Dermis blood vessel endothelial cell (primary cell): ENCODE measurements around the gene MLLT1. TPM values are rescaled to one million over a fixed set of nuclear protein-coding genes. Genes with fewer than 3 reads are reported as not detected.

ENCODE experiments used
- DNase-seq: peaks from one replicate; pipeline ENCODE4 v3.0.0; 2010
- total RNA-seq: library from RNA; depleted of rRNA; stranded (reverse); fragments of >200 nt; gene quantifications from 2 replicates; pipeline ENCODE4 v1.2.3, GENCODE V29; 2014

MLLT1 gene
- total RNA-seq, 1 donor from 2014 or later: 5.1 TPM

DNA sequence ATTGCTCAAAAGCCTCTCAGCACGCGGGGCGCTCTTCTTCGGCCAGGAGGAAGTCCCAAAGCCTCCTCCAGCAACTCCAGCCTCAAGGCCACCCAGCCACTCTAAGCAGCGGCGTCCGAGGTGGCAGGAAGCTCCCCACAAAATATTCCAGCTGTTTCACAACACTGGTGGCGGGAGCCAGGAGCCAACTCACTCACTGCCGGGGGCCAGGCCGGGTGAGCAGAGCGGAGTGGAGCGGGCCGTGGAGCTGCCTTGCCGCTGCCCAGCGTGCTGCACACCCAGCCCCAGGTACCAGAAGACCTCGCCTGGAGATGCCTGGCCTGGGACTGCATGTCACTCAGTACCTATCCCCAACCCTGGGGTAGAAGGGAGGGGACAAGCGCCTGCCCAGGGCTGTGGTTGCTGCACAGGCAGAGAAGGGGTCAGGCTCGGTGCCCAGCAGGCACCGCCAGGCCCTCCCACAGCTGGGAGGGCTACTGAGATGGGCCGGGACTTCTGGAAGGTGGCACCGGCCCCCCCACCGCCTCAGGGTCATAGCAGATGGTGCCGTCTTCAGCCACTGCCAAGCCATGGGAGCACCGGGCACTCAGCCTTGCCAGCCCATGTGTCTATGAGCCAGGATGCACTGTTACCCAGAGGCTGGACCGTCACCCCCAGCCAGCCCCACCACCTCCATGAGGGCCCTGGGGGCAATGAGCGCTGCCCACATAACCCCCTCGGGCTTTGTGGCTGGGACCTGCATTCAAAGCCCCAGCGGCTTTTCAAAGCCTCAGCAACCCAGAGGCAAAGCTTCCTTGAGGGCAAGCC is 59.2 kb downstream of the MLLT1 start:
- no peak for DNase-seq

DNA sequence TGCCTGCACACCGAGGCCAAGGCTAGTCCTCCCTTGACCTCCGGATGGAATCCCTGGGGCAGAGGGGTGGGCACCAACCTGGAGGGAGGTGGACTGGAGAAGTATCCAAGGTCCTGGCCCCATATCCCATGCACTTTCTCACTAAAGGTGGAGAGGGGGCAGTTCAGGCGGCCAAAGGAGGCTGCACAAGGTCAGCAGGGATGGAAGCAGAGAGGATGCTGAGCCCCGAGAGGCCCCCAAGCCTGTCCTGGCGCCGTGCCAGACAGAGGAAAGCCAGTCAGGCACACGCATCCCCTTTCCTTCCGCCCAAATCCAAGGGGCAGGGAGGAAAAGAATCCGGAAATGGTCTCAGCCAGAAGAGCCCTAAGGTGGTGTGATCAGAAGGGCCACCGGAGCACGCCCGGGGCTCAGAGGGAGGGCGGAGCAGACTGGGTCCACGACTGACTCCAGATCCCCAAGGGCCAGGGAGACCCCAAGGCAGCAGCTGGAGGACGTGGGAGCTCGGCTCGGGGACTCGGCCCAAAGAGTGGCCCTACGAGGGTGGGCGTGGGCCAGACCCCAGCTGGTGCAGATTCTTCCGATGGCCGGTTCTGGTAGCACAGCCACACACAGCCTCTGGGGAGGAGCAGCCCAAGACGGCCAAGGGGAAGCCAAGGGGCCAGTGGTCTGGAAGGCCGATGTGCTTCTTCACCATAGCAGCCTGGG is 60.0 kb downstream of the MLLT1 start:
- peak; percentile 65 for DNase-seq

- DNase-seq: no peak
Measured at GRCh38 chr19:6219147-6219525, 60.6 kb downstream of the MLLT1 start.

DNA sequence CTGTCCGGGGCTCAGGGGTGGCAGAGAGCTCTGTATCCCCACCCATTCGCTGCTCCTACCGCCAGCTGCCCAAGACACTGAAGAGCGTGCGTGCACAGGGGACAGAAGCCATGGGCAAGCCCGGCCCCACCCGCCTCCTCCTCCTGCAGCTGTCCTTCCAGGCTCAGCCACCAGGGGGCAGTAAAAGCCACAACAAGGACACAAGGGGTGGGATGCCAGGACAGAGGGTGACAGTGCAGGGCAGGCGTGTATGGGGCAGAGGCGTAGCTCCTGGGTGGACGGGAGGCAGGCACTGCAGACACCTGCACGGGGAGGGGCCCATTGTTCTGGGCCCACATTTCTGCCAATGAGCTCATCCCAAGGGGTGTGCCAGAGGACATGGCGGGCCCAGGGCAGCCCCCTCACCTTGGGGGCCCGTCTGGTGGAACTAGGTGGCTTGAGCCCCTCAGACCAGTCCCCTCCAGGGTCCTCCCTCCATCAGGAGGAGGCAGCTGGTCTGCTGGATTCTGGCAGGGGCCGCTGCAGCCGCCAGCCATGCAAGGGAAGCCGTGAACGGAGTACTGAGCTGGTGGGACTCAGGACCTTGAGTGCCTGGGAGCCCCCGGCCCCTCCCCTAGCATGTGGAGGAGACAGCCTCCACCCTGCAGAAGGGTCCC is 61.2 kb downstream of the MLLT1 start:
- DNase-seq: peak; percentile 91

GRCh38 chr19:6217752-6218334 is 61.9 kb downstream of the MLLT1 start:
- no peak for DNase-seq

DNA sequence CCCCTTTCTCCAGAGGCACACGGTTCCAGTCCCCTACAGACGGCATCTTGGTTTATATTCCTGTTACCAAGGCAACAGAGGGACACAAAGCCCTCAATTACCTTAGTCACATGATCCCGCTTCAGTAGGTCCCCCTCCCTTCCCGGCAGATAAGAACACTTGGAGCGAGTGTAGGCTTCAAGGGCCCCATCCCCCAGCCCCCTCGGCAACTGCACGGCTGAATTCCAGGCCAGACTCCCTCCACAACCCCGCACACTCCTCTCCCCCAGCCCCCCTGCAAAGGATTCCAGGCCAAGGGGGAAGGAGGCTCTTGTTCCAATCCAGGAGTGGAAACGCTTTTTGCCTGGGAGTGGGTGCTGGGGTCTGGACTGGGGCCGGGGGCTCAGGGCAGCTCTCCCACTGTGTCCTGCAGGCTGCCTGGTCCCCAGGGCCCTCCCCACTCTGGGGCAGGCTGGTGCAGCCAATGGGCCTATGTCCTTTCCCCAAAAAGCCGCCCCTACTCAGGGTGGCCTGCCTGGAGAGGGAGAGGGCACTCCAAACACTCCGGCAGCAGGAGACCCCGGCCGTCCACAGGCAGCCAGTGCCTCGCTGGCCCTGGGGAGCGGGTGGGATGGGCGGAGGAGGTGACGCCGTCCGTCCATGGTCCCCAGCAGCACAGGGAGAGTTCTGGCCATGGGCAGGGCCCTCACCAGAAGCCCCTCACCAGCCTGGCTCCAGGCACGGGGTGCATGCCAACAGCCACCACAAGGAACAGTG is 62.6 kb downstream of the MLLT1 start:
- no peak for DNase-seq

- no peak for DNase-seq
Measured at GRCh38 chr19:6216236-6216995, 63.4 kb downstream of the MLLT1 start.

GRCh38 chr19:6215701-6216235 is 64.0 kb downstream of the MLLT1 start:
- DNase-seq: no peak

DNA sequence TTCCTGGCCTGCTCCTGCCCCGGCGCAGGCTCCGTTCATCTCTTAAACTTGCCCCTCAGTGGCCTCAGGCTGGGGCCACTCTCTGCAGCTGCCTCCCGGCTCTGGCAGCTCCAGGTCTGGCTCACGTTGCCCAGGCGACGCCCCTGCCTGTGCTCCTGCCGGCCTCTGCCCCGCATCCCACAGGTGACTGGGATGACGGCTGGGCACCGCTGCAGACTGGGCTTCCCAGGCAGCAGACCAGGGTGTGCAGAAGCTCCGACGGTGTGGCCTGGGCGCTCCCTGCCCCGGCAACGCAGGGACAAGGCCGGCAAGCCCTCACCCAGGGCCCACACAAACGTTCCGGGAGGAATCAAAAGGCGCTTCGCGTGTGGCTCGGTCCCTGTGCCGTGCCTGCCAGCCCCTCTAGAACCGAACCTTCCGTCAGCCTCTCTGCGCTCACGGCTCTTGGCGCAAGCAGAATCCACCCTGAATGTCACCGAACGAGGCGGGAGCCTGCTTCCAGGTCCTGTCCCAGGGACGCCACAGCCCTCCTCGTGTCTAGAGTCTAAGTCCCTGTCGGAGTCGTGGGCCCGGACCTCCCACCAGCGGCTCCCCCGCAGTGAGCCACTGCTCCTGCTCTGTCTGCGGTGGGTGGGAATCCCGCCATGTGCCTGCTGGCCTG is 64.8 kb downstream of the MLLT1 start:
- DNase-seq: no peak

- DNase-seq: no peak
Measured at GRCh38 chr19:6213696-6214641, 65.8 kb downstream of the MLLT1 start.

GRCh38 chr19:6213266-6213595 is 66.5 kb downstream of the MLLT1 start:
- DNase-seq: no peak

DNA sequence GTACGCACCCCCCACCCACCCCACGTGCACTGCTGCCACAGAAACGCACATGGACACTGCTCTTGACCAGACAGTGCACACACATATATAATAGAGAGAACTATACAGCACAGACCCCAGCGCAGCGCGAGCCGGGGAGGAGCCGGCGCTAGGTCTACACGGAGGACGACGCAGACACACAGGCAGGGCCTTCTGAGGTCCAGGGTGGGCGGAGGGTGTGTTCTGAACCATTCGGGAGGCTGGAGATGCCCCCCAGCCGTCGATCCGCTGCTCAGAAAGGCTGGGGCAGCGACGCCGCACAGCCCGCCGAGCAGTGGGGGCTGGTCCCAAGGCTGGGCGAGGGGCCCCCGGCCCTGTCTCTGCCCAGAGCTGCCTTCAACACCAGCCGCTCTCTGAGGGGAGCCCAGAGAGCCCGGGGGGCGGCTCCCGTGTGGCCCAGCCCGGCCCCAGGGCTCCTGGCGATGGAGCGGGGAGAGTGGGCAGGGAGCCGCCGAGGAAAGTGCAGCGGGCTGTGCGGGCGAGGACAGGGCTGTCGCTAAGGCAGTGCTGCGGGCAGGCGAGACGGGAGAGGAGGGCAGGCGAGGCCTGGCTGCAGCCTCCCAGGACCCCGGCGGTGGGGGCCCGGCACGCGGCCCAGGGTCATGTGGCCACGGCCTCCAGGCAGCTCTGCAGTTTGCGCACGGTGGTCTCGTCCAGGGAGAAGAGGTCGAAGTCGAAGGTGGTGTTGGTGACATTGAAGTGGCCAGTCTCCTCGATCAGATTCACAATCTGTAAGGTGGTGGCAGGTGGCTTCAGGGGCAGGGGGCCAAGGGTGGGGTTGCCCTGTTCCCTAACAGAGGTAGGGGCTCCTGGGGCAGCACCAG is 67.1 kb downstream of the MLLT1 start:
- no peak for DNase-seq

DNA sequence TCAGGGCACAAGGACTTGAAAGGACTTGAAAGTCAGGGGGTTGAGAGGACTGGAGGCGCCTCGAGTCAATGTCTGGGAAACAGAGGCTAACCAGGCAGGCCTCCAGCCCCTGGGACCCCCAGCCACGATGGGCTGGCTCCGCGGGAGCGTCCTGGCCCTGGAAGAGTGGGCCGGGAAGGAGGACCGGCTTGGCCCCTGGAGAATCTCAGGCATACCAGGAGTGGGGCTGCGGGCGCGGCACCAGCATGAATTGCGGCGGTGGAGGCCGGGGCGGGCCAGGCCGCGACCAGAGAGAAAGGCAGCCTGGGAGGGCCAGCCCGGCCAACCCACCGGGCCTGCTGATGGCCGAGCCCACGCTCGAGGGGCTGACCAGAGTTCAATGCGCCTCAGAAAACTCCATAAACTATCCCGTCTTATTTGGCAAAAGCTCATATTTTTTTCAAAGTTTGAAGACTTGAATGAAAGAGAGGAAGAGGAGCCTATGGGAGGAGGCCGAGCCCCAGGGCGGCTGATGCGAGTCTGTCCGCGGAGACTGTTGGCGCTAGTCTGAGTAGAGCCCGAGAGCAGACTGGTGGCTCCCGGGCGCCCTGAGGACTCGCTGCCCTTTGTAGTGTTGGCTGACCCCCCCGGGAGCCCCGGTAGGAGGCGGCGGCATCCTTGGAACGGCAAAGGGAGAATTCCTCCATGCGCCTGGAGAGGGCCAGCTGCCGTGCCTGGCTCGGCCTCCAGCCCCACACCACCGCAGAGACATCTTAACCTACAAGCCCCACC is 68.0 kb downstream of the MLLT1 start:
- DNase-seq: no peak

- DNase-seq: peak; percentile 18
Measured at GRCh38 chr19:6210721-6211600, 68.8 kb downstream of the MLLT1 start.

GRCh38 chr19:6210091-6210490 is 69.7 kb downstream of the MLLT1 start:
- no peak for DNase-seq

DNA sequence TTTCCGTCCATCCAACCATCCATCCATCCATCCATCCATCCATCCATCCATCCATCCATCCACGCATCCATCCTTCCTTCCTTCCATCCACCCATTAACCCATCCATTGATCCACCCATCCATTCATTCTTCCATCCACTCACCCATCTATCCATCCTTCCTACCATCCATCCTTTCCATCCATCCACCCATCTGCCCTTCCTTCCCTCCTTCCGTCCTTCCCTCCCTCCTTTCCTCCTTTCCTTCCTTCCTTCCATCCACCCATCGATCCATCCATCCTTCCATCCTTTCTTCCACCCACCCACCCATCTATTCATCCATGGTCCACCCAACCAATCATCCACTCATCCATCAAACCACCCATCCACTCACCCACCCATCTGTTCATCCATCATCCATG is 70.1 kb downstream of the MLLT1 start:
- DNase-seq: no peak

DNA sequence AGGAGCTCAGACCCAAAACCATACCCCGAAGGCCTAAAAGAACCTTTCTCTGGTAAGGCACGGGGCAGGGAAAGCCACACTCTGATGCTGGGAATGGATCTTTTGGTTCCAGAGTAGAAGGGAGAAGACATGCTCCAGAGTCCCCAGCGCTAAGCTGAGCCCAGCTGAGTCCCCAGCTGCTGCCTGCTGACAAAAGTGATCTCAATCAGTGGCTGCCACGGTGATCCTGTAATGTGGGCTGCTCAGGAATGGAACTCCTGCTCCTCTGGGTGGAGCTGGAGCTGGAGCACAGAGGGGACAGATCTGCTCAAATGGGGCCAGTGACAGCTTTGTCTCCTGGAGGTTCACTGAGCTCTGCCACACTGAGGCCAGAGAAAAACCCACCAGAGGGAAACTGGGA is 70.5 kb downstream of the MLLT1 start:
- no peak for DNase-seq
